ENCODE results near the gene KRT35.

DNA sequence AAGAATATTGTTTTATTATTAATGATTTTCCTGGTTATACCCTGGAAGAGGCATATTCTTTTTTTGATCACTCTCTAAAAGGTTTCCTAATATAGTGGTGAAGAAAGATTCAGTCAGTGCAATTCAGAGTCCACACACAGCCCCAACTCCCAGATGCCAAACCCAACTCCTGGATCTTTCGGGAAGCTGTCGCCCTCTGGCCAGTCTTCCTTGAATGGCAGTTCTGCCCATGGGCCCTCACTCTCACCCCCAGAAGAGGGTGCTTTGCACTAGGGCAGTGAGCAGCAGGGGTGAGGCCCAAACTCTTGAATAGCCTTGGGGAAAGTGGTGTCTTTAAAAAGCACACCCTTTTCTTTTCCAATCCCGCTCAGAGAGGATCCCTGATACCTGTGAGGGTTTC is 24.7 kb downstream of the KRT35 start:
- TF ChIP-seq, protein P1, sequence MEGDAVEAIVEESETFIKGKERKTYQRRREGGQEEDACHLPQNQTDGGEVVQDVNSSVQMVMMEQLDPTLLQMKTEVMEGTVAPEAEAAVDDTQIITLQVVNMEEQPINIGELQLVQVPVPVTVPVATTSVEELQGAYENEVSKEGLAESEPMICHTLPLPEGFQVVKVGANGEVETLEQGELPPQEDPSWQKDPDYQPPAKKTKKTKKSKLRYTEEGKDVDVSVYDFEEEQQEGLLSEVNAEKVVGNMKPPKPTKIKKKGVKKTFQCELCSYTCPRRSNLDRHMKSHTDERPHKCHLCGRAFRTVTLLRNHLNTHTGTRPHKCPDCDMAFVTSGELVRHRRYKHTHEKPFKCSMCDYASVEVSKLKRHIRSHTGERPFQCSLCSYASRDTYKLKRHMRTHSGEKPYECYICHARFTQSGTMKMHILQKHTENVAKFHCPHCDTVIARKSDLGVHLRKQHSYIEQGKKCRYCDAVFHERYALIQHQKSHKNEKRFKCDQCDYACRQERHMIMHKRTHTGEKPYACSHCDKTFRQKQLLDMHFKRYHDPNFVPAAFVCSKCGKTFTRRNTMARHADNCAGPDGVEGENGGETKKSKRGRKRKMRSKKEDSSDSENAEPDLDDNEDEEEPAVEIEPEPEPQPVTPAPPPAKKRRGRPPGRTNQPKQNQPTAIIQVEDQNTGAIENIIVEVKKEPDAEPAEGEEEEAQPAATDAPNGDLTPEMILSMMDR (IDR thresholded peaks at IDR 0.05; ENCODE audit: borderline replicate concordance, extremely low read depth, low read length, poor library complexity, severe bottlenecking): no peak
- TF ChIP-seq EZH2 (IDR thresholded peaks at IDR 0.05; ENCODE audit: borderline replicate concordance, low read depth, low read length, severe bottlenecking): no peak

All from DND-41 (cell line).